GM18507 (cell line): ENCODE results near the gene GSC.
"Not testable (repeated sequence)": the region's sequence is repeated elsewhere in the genome, so short reads cannot be mapped to it uniquely, and the experiment has no call there.

ENCODE experiments used
- DNase-seq: peaks from one replicate; pipeline ENCODE4 v3.0.0; 2011; ENCODE audit warnings: low read depth; ENCODE audit not compliant: insufficient read length; ENCODE audit errors: extremely low spot score
- FAIRE-seq: peaks from 2 replicates; lab custom pipeline; 2011; peaks lifted over from hg19 to GRCh38; lab: Jason Lieb, UNC

GSC gene

GRCh38 chr14:94769391-94770250, at the start of gene GSC:
TSS of gene GSC (minus strand) at chr14:94770113. CDS start at chr14:94770015, 98 bp downstream.
- DNase-seq (no peak), FAIRE-seq (no peak)

GRCh38 chr14:94819531-94819930, 49.6 kb upstream of the GSC start:
- FAIRE-seq, result no peak
- no peak for DNase-seq

GRCh38 chr14:94816113-94816512, 46.2 kb upstream of the GSC start:
- DNase-seq, result no peak

GRCh38 chr14:94805680-94806288, 35.9 kb upstream of the GSC start:
- no peak for FAIRE-seq

More at GRCh38 chr14:94816113-94816512, 46.2 kb upstream of the GSC start:
- no peak for FAIRE-seq

GRCh38 chr14:94801225-94801624, 31.3 kb upstream of the GSC start:
- FAIRE-seq (no peak), DNase-seq (no peak)

More at GRCh38 chr14:94805680-94806288, 35.9 kb upstream of the GSC start:
- DNase-seq, result no peak

- DNase-seq, FAIRE-seq: not testable (repeated sequence)
Measured at GRCh38 chr14:94800764-94801163, 30.9 kb upstream of the GSC start.

GRCh38 chr14:94797887-94798286, 28.0 kb upstream of the GSC start:
- DNase-seq, result no peak
- FAIRE-seq, result no peak

GRCh38 chr14:94796278-94796677, 26.4 kb upstream of the GSC start:
- FAIRE-seq (no peak), DNase-seq (no peak)

- DNase-seq (no peak), FAIRE-seq (no peak)
Measured at GRCh38 chr14:94795372-94795771, 25.5 kb upstream of the GSC start.

- FAIRE-seq, result no peak
- DNase-seq, result no peak
Measured at GRCh38 chr14:94793901-94794300, 24.0 kb upstream of the GSC start.

- no peak for DNase-seq
- FAIRE-seq, result no peak
Measured at GRCh38 chr14:94787655-94788054, 17.7 kb upstream of the GSC start.

- DNase-seq, result no peak
Measured at GRCh38 chr14:94787092-94787491, 17.2 kb upstream of the GSC start.

GRCh38 chr14:94780536-94781399, 10.9 kb upstream of the GSC start:
- FAIRE-seq (no peak), DNase-seq (no peak)

More at GRCh38 chr14:94787092-94787491, 17.2 kb upstream of the GSC start:
- FAIRE-seq, result no peak

GRCh38 chr14:94779713-94780112, 9.8 kb upstream of the GSC start:
- FAIRE-seq (no peak), DNase-seq (no peak)

- DNase-seq, result no peak
- FAIRE-seq, result no peak
Measured at GRCh38 chr14:94775871-94776210, 5.9 kb upstream of the GSC start.

GRCh38 chr14:94775091-94775870, 5.4 kb upstream of the GSC start:
- no peak for DNase-seq
- no peak for FAIRE-seq

GRCh38 chr14:94774344-94775090, 4.6 kb upstream of the GSC start:
- FAIRE-seq, result no peak
- DNase-seq, result no peak

- FAIRE-seq, result no peak
- no peak for DNase-seq
Measured at GRCh38 chr14:94773655-94774343, 3.9 kb upstream of the GSC start.
